CD8-positive, alpha-beta memory T cell (primary cell): ENCODE measurements around the gene LUZP2. TPM values are rescaled to one million over a fixed set of nuclear protein-coding genes. Genes with fewer than 3 reads are reported as not detected.

Source experiments
- CTCF ChIA-PET: fragments of 350-600 bp; sonication (Branson Sonifier 250); formaldehyde crosslinking; loops from one replicate; lab custom pipeline; 2021; ENCODE audit warnings: antibody characterized with exemption; lab: Charles Lee
- POLR2A ChIA-PET: fragments of 350-600 bp; sonication (Branson Sonifier 250); formaldehyde crosslinking; loops from one replicate; lab custom pipeline; 2021; ENCODE audit warnings: antibody characterized with exemption; lab: Charles Lee
- DNase-seq, 5 donors: peaks; one replicate each; pipeline versions ENCODE4 v3.0.0 to v3.0.0-alpha.2; 2020 to 2022; ENCODE audit warnings: mixed read lengths in 1 of 5
- H3K27ac ChIP-seq: one replicate; pipeline ENCODE4 v1.7.0; 2013; ENCODE audit warnings: low read depth, mild to moderate bottlenecking, low read length, moderate library complexity
- H3K27me3 ChIP-seq: 2 replicates; pipeline ENCODE4 v1.7.0; 2013; ENCODE audit warnings: low read length, mild to moderate bottlenecking; ENCODE audit not compliant: insufficient read depth, poor library complexity, severe bottlenecking
- H3K36me3 ChIP-seq: 2 replicates; pipeline ENCODE4 v1.7.0; 2013; ENCODE audit warnings: mild to moderate bottlenecking, low read length, moderate library complexity; ENCODE audit not compliant: insufficient read depth
- H3K4me1 ChIP-seq: 2 replicates; pipeline ENCODE4 v1.7.0; 2013; ENCODE audit warnings: mild to moderate bottlenecking, low read length, moderate library complexity; ENCODE audit not compliant: insufficient read depth
- H3K4me3 ChIP-seq: 2 replicates; pipeline ENCODE4 v1.7.0; 2013; ENCODE audit warnings: mild to moderate bottlenecking, low read length
- H3K9me3 ChIP-seq: 2 replicates; pipeline ENCODE4 v1.7.0; 2013; ENCODE audit warnings: mild to moderate bottlenecking, low read length
- H3K27ac Mint-ChIP-seq, 8 donors: one replicate each; pipeline ENCODE4 v1.8.0; 2020 to 2021; ENCODE audit warnings: mixed read lengths in 8 of 8, mild to moderate bottlenecking in 6 of 8, inconsistent platforms in 3 of 8, moderate library complexity in 3 of 8
- H3K27me3 Mint-ChIP-seq, 2 donors: one replicate each; pipeline ENCODE4 v1.8.0; 2020 to 2021; ENCODE audit warnings: mixed read lengths in 2 of 2, mild to moderate bottlenecking in 1 of 2, moderate library complexity in 1 of 2
- H3K36me3 Mint-ChIP-seq, 3 donors: one replicate each; pipeline ENCODE4 v1.8.0; 2020 to 2021; ENCODE audit warnings: mixed read lengths in 3 of 3, inconsistent platforms in 1 of 3, mild to moderate bottlenecking in 1 of 3
- H3K4me1 Mint-ChIP-seq, 3 donors: one replicate each; pipeline ENCODE4 v1.8.0; 2020 to 2021; ENCODE audit warnings: mixed read lengths in 3 of 3, inconsistent platforms in 1 of 3, mild to moderate bottlenecking in 1 of 3
- H3K4me3 Mint-ChIP-seq, 7 donors: one replicate each; pipeline ENCODE4 v1.8.0; 2020 to 2021; ENCODE audit warnings: mixed read lengths in 7 of 7, mild to moderate bottlenecking in 6 of 7, moderate library complexity in 4 of 7, inconsistent platforms in 2 of 7
- H3K9me3 Mint-ChIP-seq, 5 donors: one replicate each; pipeline ENCODE4 v1.8.0; 2020 to 2022; ENCODE audit warnings: mixed read lengths in 5 of 5, mild to moderate bottlenecking in 3 of 5, moderate library complexity in 2 of 5, inconsistent platforms in 1 of 5
- polyA plus RNA-seq: library from polyadenylated mRNA; unstranded; fragments of 300-500 nt; fragmentation: Illumina TruSeq; gene quantifications from one replicate; pipeline ENCODE4 v1.2.3, GENCODE V29; 2021
- total RNA-seq, 2 experiments: library from RNA; stranded (reverse); gene quantifications; one replicate each; pipeline ENCODE4 v1.2.3, GENCODE V29; 2021

The LUZP2 gene
- total and polyA plus RNA-seq, 3 experiments from 2014 or later: not detected

GRCh38 chr11:24819863-24820434 is 323.1 kb downstream of the LUZP2 start:
- no peaks in the 10 kb centered on the region for H3K36me3 Mint-ChIP-seq

DNA sequence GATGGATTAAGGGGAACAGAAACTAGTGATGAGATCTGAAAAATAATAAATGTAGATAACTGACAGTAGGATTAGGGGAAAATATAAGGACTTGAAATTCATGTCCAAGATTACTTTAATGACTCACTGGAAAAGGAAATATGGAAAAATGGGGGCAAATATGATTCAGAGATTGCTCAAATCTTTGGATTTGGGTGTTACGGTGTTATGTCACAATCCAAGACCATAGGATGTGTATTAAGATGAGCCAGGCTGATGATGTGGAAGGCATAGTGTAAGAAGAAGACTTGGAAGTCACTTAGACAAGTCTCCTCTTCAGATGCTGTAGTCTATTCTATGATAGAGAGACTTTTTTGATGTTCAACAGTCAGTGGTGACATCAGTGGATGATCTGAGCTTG is 323.7 kb downstream of the LUZP2 start:
- Mint-ChIP-seq H3K4me3 (no peak overlapping the region), H3K4me1 (no peaks in the 10 kb centered on the region), H3K36me3 (no peaks in the 10 kb centered on the region), H3K9me3 (peaks cover 0 to 36% (median 14%) of the 10 kb centered on the region in 5 donors), H3K27me3 (no peaks in the 10 kb centered on the region), H3K27ac (no peak overlapping the region)
- DNase-seq: no peak
- H3K27me3 ChIP-seq: no peaks in the 10 kb centered on the region
- no peaks in the 10 kb centered on the region for H3K36me3 ChIP-seq
- POLR2A ChIA-PET: no interaction called here
- CTCF ChIA-PET: no interaction called here
- no peak overlapping the region for H3K27ac ChIP-seq
- no peak overlapping the region for H3K4me3 ChIP-seq
- H3K4me1 ChIP-seq: no peaks in the 10 kb centered on the region
- H3K9me3 ChIP-seq: no peaks in the 10 kb centered on the region

More at GRCh38 chr11:24819863-24820434, 323.1 kb downstream of the LUZP2 start:
- Mint-ChIP-seq H3K27me3 (no peaks in the 10 kb centered on the region), H3K4me1 (no peaks in the 10 kb centered on the region), H3K4me3 (no peak overlapping the region), H3K27ac (no peak overlapping the region), H3K9me3 (peaks cover 0 to 36% (median 15%) of the 10 kb centered on the region in 5 donors)
- DNase-seq: no peak
- Histone ChIP-seq H3K27me3 (no peaks in the 10 kb centered on the region), H3K27ac (no peak overlapping the region), H3K36me3 (no peaks in the 10 kb centered on the region), H3K9me3 (no peaks in the 10 kb centered on the region), H3K4me3 (no peak overlapping the region), H3K4me1 (no peaks in the 10 kb centered on the region)
- POLR2A ChIA-PET: no interaction called here
- CTCF ChIA-PET: no interaction called here

- Mint-ChIP-seq H3K4me3 (no peak overlapping the region), H3K27ac (no peak overlapping the region), H3K4me1 (no peaks in the 10 kb centered on the region), H3K9me3 (peaks cover 2 to 11% (median 3%) of the 10 kb centered on the region in 5 donors), H3K27me3 (no peaks in the 10 kb centered on the region), H3K36me3 (no peaks in the 10 kb centered on the region)
- ChIA-PET POLR2A (no interaction called here), CTCF (no interaction called here)
- no peak overlapping the region for H3K4me3 ChIP-seq
- no peaks in the 10 kb centered on the region for H3K9me3 ChIP-seq
- no peak for DNase-seq
- H3K36me3 ChIP-seq: no peaks in the 10 kb centered on the region
- no peaks in the 10 kb centered on the region for H3K4me1 ChIP-seq
- no peaks in the 10 kb centered on the region for H3K27me3 ChIP-seq
- H3K27ac ChIP-seq: no peak overlapping the region
Measured at GRCh38 chr11:24828938-24829605, 332.2 kb downstream of the LUZP2 start.

GRCh38 chr11:24833573-24833972 is 336.7 kb downstream of the LUZP2 start:
- Histone ChIP-seq H3K4me3 (no peak overlapping the region), H3K9me3 (no peaks in the 10 kb centered on the region), H3K4me1 (no peaks in the 10 kb centered on the region), H3K27ac (no peak overlapping the region), H3K27me3 (no peaks in the 10 kb centered on the region), H3K36me3 (no peaks in the 10 kb centered on the region)
- Mint-ChIP-seq H3K9me3 (peaks cover 2 to 11% (median 5%) of the 10 kb centered on the region in 5 donors), H3K4me1 (no peaks in the 10 kb centered on the region), H3K36me3 (no peaks in the 10 kb centered on the region), H3K27me3 (no peaks in the 10 kb centered on the region), H3K27ac (no peak overlapping the region), H3K4me3 (no peak overlapping the region)
- no peak for DNase-seq
- CTCF ChIA-PET: no interaction called here
- POLR2A ChIA-PET: no interaction called here

DNA sequence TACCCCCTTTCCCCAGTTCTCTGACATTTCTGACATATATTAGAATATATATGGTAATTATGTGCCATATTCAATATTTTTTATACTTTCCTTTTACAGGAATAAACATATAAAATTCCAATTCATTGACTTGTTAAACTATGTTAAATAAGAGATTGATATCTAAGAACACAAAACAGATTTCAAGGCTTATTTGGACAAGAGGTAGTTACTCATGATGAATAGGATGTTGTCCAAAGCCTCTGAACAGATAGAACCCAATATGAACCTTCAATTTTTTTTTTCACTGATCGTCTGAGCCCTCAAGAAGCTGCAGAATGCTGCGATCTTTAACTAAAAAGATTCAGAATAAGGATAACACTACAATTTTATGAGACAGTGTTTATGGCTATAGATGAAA is 340.3 kb downstream of the LUZP2 start:
- POLR2A ChIA-PET: no interaction called here
- Mint-ChIP-seq H3K4me3 (no peak overlapping the region), H3K9me3 (peaks cover 0 to 19% (median 4%) of the 10 kb centered on the region in 5 donors), H3K27me3 (no peaks in the 10 kb centered on the region), H3K27ac (no peak overlapping the region), H3K4me1 (no peaks in the 10 kb centered on the region), H3K36me3 (no peaks in the 10 kb centered on the region)
- Histone ChIP-seq H3K27me3 (no peaks in the 10 kb centered on the region), H3K36me3 (no peaks in the 10 kb centered on the region), H3K27ac (no peak overlapping the region), H3K4me1 (no peaks in the 10 kb centered on the region), H3K9me3 (no peaks in the 10 kb centered on the region), H3K4me3 (no peak overlapping the region)
- DNase-seq: no peak
- CTCF ChIA-PET: no interaction called here

DNA sequence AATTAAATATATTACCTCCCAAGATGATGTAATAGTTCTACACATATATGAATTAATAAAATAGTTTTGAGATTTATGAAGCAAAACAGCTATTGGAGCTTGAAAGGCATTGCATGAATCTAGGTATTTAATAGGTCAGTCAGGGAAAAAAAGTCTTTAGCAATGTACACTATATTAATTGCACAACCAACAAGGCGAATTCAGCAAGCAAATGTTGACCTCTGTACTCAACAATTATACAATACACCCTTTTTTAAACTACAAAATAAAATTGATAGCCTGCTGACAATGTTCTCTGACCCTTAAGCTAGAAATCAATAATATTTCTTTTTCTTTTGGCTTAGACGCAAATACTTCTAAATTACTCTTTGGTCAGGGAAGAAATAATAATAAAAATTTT is 345.5 kb downstream of the LUZP2 start:
- no peaks in the 10 kb centered on the region for H3K9me3 ChIP-seq

DNA sequence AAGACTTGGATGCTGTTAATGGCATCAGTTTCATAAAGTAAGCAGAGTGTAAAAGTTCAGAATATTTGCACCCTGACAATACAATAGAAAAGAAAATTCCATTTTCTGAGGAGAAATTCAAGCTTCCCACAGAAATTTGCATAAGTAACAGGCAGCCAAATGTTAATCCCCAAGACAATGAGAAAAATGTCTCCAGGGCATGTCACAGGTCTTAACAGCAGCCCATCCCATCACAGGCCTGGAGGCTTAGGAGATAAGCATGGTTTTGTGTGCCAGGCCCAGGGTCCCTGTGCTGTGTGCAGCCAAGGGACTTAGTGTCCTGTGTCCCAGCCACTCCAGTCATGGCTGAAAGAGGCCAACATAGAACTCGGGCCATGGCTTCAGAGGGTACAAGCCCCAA is 347.6 kb downstream of the LUZP2 start:
- no peak overlapping the region for H3K27ac ChIP-seq
- no peaks in the 10 kb centered on the region for H3K9me3 ChIP-seq
- no peak for DNase-seq
- Mint-ChIP-seq H3K36me3 (no peaks in the 10 kb centered on the region), H3K27me3 (no peaks in the 10 kb centered on the region), H3K4me1 (no peaks in the 10 kb centered on the region), H3K27ac (no peak overlapping the region), H3K9me3 (peaks cover 0 to 21% (median 6%) of the 10 kb centered on the region in 5 donors), H3K4me3 (no peak overlapping the region)
- H3K27me3 ChIP-seq: no peaks in the 10 kb centered on the region
- no peaks in the 10 kb centered on the region for H3K4me1 ChIP-seq
- H3K4me3 ChIP-seq: no peak overlapping the region
- ChIA-PET POLR2A (no interaction called here), CTCF (no interaction called here)
- H3K36me3 ChIP-seq: no peaks in the 10 kb centered on the region

More for the DNA sequence above, 345.5 kb downstream of the LUZP2 start:
- CTCF ChIA-PET: no interaction called here
- Mint-ChIP-seq H3K9me3 (peaks cover 0 to 17% (median 6%) of the 10 kb centered on the region in 5 donors), H3K4me3 (no peak overlapping the region), H3K36me3 (no peaks in the 10 kb centered on the region), H3K27ac (no peak overlapping the region), H3K4me1 (no peaks in the 10 kb centered on the region), H3K27me3 (no peaks in the 10 kb centered on the region)
- Histone ChIP-seq H3K27ac (no peak overlapping the region), H3K4me1 (no peaks in the 10 kb centered on the region), H3K4me3 (no peak overlapping the region), H3K27me3 (no peaks in the 10 kb centered on the region), H3K36me3 (no peaks in the 10 kb centered on the region)
- POLR2A ChIA-PET: no interaction called here
- DNase-seq: no peak

DNA sequence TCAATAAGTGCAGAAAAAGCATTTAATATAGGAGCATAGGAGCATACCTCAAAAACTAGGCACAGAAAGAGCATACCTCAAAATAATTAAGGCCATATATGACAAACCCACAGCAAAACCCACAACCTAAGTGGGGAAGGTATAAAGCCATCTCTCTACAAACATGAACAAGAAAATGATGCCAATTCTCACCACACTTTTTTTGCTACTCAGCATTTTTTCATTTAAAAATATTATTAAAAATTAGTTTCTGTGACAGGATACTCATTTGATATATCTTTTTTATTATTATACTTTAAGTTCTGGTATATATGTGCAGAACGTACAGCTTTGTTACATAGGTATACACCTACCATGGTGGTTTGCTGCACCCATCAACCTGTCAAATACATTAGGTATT is 352.0 kb downstream of the LUZP2 start:
- H3K4me3 ChIP-seq: no peak overlapping the region
- no peaks in the 10 kb centered on the region for H3K36me3 ChIP-seq
- CTCF ChIA-PET: no interaction called here
- H3K4me1 ChIP-seq: no peaks in the 10 kb centered on the region
- H3K9me3 Mint-ChIP-seq: peaks cover 8 to 14% (median 12%) of the 10 kb centered on the region in 5 donors
- H3K27me3 ChIP-seq: no peaks in the 10 kb centered on the region
- H3K27ac ChIP-seq: no peak overlapping the region
- POLR2A ChIA-PET: no interaction called here
- H3K27ac Mint-ChIP-seq: no peak overlapping the region
- H3K9me3 ChIP-seq: no peaks in the 10 kb centered on the region
- no peak overlapping the region for H3K4me3 Mint-ChIP-seq
- H3K36me3 Mint-ChIP-seq: no peaks in the 10 kb centered on the region
- no peaks in the 10 kb centered on the region for H3K4me1 Mint-ChIP-seq
- no peaks in the 10 kb centered on the region for H3K27me3 Mint-ChIP-seq
- no peak for DNase-seq
